Ovary (tissue), 3 donors: ENCODE measurements around the gene EXOSC7.

Source experiments
- CTCF ChIP-seq, 3 donors: fragments of 450-650 bp in 2 of 3; fragments of 200-600 bp in 1 of 3; IDR thresholded peaks; one replicate each; pipeline versions ENCODE4 v1.5.1 to v1.8.0; 2016 to 2022; ENCODE audit warnings: antibody characterized with exemption in 3 of 3, mild to moderate bottlenecking in 1 of 3
- POLR2A ChIP-seq: fragments of 450-650 bp; IDR thresholded peaks from one replicate; pipeline ENCODE4 v1.6.1; 2017; ENCODE audit warnings: antibody characterized with exemption, mild to moderate bottlenecking, moderate library complexity
- donor health status: DM: no; HTN: no; CAD: no.

- TF ChIP-seq CTCF (IDR thresholded peaks at IDR 0.05), result peak in 1 of 3 donors; percentile 30
- TF ChIP-seq POLR2A, result no peak
Measured at GRCh38 chr3:44988073-44988472, 12.0 kb downstream of the EXOSC7 start.
